Measurements from ENCODE around the gene C19orf44.

DNA sequence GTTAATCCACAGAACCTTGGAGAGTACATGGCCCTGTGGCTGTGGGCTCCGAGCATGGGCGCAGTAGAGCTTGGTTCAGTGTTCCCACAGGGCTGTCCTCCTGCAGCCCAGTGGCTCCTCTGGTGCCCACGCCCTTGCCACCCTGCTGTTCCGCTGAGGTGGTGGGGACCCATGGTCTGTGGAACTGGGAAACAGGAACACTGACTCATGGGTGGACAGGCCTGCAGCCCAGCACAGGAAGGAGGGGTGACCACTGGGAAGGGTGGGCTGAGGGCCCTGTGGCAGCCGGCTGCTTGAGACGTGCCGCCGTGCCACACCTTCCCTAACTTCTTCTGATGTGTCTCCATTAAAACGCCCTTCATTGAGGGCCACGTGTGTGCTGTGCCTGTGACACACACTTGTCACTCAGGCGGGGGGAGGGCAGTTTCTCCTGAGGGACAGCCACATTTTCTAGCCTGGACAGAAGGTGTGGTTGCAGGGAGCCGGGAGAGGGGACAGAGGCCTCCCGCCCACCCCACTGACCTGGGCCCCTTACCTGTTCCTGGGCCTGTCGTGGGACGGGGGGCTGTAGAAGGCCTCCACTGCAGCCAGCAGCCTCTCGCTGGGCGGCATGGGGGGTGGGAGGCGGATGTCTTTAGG is 24.9 kb downstream of the C19orf44 start:
- TF ChIP-seq ZNF274 (IDR thresholded peaks at IDR 0.05; ENCODE audit: low read depth, low read length) (no peak), YY1 (IDR thresholded peaks at IDR 0.05; ENCODE audit: insufficient read depth, insufficient read length) (no peak)

All from NT2/D1 (cell line).